SK-N-SH treated with all-trans-retinoic acid at 6 μM for 48 hours (cell line): ENCODE measurements around the gene TTC33.

Source experiments
- ARNTL ChIP-seq: fragments of 450-650 bp; formaldehyde crosslinking; IDR thresholded peaks from 2 replicates; pipeline ENCODE4 v1.5.0; 2020; ENCODE audit warnings: low read depth, mild to moderate bottlenecking, moderate library complexity, borderline replicate concordance
- BACH2 ChIP-seq: fragments of 250-450 bp; sonication (Bioruptor Pico); IDR thresholded peaks from 2 replicates; pipeline ENCODE4 v1.9.0; 2021; ENCODE audit warnings: mild to moderate bottlenecking, borderline replicate concordance
- CSRNP3 ChIP-seq: fragments of 250-450 bp; sonication (Bioruptor Pico); IDR thresholded peaks from 2 replicates; pipeline ENCODE4 v1.5.1; 2021; ENCODE audit warnings: mild to moderate bottlenecking, moderate library complexity
- ESRRG ChIP-seq: fragments of 250-450 bp; sonication (Bioruptor Pico); IDR thresholded peaks from 2 replicates; pipeline ENCODE4 v1.6.1; 2021; ENCODE audit warnings: mild to moderate bottlenecking
- ISL1 ChIP-seq: fragments of 250-450 bp; sonication (Bioruptor Pico); IDR thresholded peaks from 2 replicates; pipeline ENCODE4 v2.1.2; 2022; ENCODE audit warnings: mild to moderate bottlenecking, moderate library complexity
- OSR1 ChIP-seq: fragments of 250-450 bp; sonication (Bioruptor Pico); IDR thresholded peaks from 2 replicates; pipeline ENCODE4 v1.8.0; 2022; ENCODE audit warnings: moderate library complexity, mild to moderate bottlenecking, inconsistent platforms
- PATZ1 ChIP-seq: fragments of 250-450 bp; sonication (Bioruptor Pico); IDR thresholded peaks from 2 replicates; pipeline ENCODE4 v1.8.0; 2020; ENCODE audit warnings: mild to moderate bottlenecking, moderate library complexity, borderline replicate concordance
- RARB ChIP-seq: fragments of 250-450 bp; sonication (Bioruptor Pico); IDR thresholded peaks from 2 replicates; pipeline ENCODE4 v1.8.0; 2021; ENCODE audit warnings: mild to moderate bottlenecking, moderate library complexity
- TOX ChIP-seq: fragments of 250-450 bp; sonication (Bioruptor Pico); IDR thresholded peaks from 2 replicates; pipeline ENCODE4 v1.8.0; 2021; ENCODE audit warnings: mild to moderate bottlenecking, moderate library complexity, borderline replicate concordance
- TSHZ2 ChIP-seq: fragments of 250-450 bp; sonication (Bioruptor Pico); IDR thresholded peaks from 2 replicates; pipeline ENCODE4 v1.5.0; 2020; ENCODE audit warnings: mild to moderate bottlenecking, moderate library complexity
- ZFP3 ChIP-seq: fragments of 250-450 bp; sonication (Bioruptor Pico); IDR thresholded peaks from 2 replicates; pipeline ENCODE4 v1.5.0; 2020; ENCODE audit warnings: mild to moderate bottlenecking, moderate library complexity
- ZFP30 ChIP-seq: fragments of 450-650 bp; formaldehyde crosslinking; IDR thresholded peaks from 2 replicates; pipeline ENCODE4 v1.5.0; 2022; ENCODE audit warnings: mild to moderate bottlenecking, moderate library complexity
- ZNF8 ChIP-seq: fragments of 450-650 bp; formaldehyde crosslinking; IDR thresholded peaks from 2 replicates; pipeline ENCODE4 v1.5.0; 2020; ENCODE audit warnings: mild to moderate bottlenecking, moderate library complexity
- TF ChIP-seq, protein P1 (sequence below): fragments of 250-450 bp; sonication (Bioruptor Pico); IDR thresholded peaks from 2 replicates; pipeline ENCODE4 v1.5.1; 2020; ENCODE audit warnings: low read depth, mild to moderate bottlenecking, moderate library complexity

DNA sequence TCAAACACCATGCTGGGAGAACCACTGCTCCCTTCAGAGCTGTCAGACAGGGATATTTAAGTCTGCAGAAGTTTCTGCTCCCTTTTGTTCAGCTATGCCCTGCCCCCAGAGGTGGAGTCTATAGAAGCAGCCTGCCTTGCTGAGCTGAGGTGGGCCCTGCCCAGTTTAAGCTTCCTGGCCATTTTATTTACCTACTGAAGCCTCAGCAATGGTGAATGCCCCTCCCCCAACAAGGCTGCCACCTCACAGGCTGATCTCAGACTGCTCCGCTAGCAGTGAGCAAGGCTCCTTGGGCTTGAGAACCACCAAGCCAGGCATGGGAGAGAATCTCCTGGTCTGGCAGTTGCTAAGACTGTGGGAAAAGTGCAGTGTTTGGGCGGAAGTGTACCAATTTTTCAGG, 281.5 kb downstream of the TTC33 start:
- TF ChIP-seq ZFP30 (no peak), OSR1 (CRISPR knock-in tag) (no peak), PATZ1 (CRISPR knock-in tag) (no peak), TOX (CRISPR knock-in tag) (no peak), ESRRG (no peak), CSRNP3 (CRISPR knock-in tag) (no peak), ZNF8 (no peak), TSHZ2 (no peak), RARB (CRISPR knock-in tag) (no peak), ZFP3 (CRISPR knock-in tag) (no peak), ARNTL (CRISPR knock-in tag) (no peak), ISL1 (CRISPR knock-in tag) (no peak), BACH2 (CRISPR knock-in tag) (no peak)
- TF ChIP-seq, protein P1, sequence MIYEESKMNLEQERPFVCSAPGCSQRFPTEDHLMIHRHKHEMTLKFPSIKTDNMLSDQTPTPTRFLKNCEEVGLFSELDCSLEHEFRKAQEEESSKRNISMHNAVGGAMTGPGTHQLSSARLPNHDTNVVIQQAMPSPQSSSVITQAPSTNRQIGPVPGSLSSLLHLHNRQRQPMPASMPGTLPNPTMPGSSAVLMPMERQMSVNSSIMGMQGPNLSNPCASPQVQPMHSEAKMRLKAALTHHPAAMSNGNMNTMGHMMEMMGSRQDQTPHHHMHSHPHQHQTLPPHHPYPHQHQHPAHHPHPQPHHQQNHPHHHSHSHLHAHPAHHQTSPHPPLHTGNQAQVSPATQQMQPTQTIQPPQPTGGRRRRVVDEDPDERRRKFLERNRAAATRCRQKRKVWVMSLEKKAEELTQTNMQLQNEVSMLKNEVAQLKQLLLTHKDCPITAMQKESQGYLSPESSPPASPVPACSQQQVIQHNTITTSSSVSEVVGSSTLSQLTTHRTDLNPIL (CRISPR knock-in tag): no peak
